ENCODE data around the gene SSH2. TPM values are rescaled to one million over a fixed set of nuclear protein-coding genes. Genes with fewer than 3 reads are reported as not detected.
A peak's percentile ranks its signal among the peaks of the same experiment; 100 is the strongest.

SSH2 gene
- total and polyA plus RNA-seq, 9 of the 15 experiments (the other 6 are each of a cell fraction or from before 2014, with no cell fraction given) = 3.9 to 16.1 (median 10.2) TPM

GRCh38 chr17:29929533-29930408 lies at the start of gene SSH2 (continued):
- no peak for TF ChIP-seq STAT5B (CRISPR knock-in tag; IDR thresholded peaks at IDR 0.05)
- TF ChIP-seq LCOR (CRISPR knock-in tag; IDR thresholded peaks at IDR 0.05) = no peak
- no peak for TF ChIP-seq ZFP36 (IDR thresholded peaks at IDR 0.05; ENCODE audit: low read depth, low read length, partially characterized antibody)
- TF ChIP-seq RBM22 (IDR thresholded peaks at IDR 0.05; ENCODE audit: low read depth, low read length, poor library complexity, severe bottlenecking) = no peak
- TF ChIP-seq ZNF274 (IDR thresholded peaks at IDR 0.05; ENCODE audit: borderline replicate concordance, low read depth, low read length) = no peak
- no peak for TF ChIP-seq AFF4 (CRISPR knock-in tag; IDR thresholded peaks at IDR 0.05)
- no peak for TF ChIP-seq FOXK1 (CRISPR knock-in tag; IDR thresholded peaks at IDR 0.05; ENCODE audit: borderline replicate concordance)
- no peak for TF ChIP-seq PREB (CRISPR knock-in tag; IDR thresholded peaks at IDR 0.05)
- no peak for TF ChIP-seq NFXL1 (CRISPR knock-in tag; IDR thresholded peaks at IDR 0.05)
- peak; percentile 50; the same call in 1 of the 2 replicates for TF ChIP-seq ZFX (CRISPR knock-in tag; IDR thresholded peaks at IDR 0.05)
- TF ChIP-seq ZNF165 (CRISPR knock-in tag; IDR thresholded peaks at IDR 0.05; ENCODE audit: borderline replicate concordance) = no peak
- no peak for TF ChIP-seq GTF2A2 (tag; IDR thresholded peaks at IDR 0.05)
- no peak for TF ChIP-seq SIRT6 (IDR thresholded peaks at IDR 0.05; ENCODE audit: low read depth, low read length)
- TF ChIP-seq YBX1 (IDR thresholded peaks at IDR 0.05) = no peak
- no peak for TF ChIP-seq KLF6 (CRISPR knock-in tag; IDR thresholded peaks at IDR 0.05; ENCODE audit: borderline replicate concordance)
- TF ChIP-seq ZNF384 (IDR thresholded peaks at IDR 0.05; ENCODE audit: low read depth, low read length) = no peak
- no peak for TF ChIP-seq SNAPC5 (CRISPR knock-in tag; IDR thresholded peaks at IDR 0.05)
- no peak for TF ChIP-seq PPARD (CRISPR knock-in tag; IDR thresholded peaks at IDR 0.05)
- no peak for TF ChIP-seq BACH1 (tag; IDR thresholded peaks at IDR 0.05)
- no peak for TF ChIP-seq ZNF121 (CRISPR knock-in tag; conservative IDR thresholded peaks at IDR 0.05)
- TF ChIP-seq ARNT (IDR thresholded peaks at IDR 0.05) = 0 out of 4 replicates have a peak, but pooled peaks of 1 of the 2 experiments have one; percentile 59
- TF ChIP-seq SMARCC2 (IDR thresholded peaks at IDR 0.05; ENCODE audit: low read depth) = no peak
- TF ChIP-seq HIVEP1 (CRISPR knock-in tag; IDR thresholded peaks at IDR 0.05) = 0 out of 2 replicates have a peak, but pooled peaks have one; percentile 62
- no peak for TF ChIP-seq ZC3H11A (IDR thresholded peaks at IDR 0.05; ENCODE audit: low read depth, low read length)
- peak; percentile 72 for TF ChIP-seq MEIS2 (IDR thresholded peaks at IDR 0.05; ENCODE audit: partially characterized antibody)
- TF ChIP-seq CHD1 (IDR thresholded peaks at IDR 0.05; ENCODE audit: low read length) = no peak
